GM18909 (cell line): ENCODE results near the gene GALNT2.

Experiments used
- ATAC-seq: cut with Tn5 transposase; IDR thresholded peaks from one replicate; pipeline ENCODE4 v1.9.1; 2021; ENCODE audit warnings: mild to moderate bottlenecking; ENCODE audit not compliant: unreplicated experiment, poor library complexity

Gene GALNT2

DNA sequence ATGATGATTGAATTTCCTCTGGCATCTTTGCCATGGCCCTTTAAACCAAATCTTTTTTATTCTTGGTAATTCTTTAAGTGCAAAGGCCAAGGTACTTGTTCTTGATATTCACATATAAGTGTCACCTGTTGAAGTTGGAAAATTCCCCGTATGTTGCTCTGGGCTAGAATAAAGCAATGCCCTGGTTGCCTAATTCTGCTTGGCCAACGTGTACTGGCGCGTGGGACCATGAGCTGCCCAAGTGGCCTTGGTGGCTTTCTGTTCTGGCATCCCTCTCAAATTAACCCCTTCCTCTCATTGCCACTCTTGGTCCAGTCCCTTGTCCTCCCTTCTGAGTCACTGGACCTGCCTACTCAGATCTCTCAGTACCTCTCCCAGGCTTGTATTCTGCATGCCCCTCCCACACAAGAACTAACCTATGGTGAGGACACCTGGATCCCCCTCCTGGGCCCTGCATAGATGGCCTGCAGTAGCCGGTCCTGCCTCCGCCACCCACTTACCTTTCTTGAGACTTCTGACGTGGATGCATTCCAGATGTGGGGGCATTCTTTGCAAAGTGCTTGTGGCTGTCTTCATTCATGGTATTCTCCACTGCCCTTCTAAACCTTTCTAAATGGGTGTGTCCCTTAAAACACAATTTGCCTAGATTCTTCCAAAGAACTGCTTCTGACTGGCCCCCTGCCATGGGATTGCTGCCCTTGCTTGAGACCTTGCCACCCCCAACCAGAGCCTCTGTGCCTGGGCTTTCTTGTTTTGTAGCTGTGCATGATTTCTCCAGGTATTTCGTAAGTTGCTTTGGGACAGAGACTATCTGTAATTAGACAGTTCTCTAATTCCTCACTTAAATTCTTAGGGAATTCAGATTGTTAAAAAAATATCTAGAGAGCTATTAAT lies 152.4 kb downstream of the GALNT2 start:
- no peak for ATAC-seq

DNA sequence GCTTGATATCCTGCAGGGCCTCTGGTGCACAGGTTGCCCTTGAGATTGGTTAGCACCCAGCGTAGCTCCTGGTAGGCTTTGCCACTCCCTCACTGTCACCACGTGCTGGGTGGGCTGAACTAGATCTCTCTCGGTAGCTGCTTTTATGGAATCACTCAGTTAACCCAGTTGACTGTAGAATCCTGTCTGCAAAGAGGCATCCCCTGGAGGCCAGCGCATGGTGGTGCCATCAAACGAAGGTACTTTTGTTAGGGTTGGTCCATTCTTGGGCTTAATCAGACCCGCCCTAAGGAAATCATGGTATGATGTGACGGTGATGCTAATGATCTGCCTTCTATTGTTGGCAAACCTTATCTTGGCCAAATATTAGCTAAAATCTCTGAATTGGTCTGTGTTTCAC lies 153.4 kb downstream of the GALNT2 start:
- no peak for ATAC-seq

DNA sequence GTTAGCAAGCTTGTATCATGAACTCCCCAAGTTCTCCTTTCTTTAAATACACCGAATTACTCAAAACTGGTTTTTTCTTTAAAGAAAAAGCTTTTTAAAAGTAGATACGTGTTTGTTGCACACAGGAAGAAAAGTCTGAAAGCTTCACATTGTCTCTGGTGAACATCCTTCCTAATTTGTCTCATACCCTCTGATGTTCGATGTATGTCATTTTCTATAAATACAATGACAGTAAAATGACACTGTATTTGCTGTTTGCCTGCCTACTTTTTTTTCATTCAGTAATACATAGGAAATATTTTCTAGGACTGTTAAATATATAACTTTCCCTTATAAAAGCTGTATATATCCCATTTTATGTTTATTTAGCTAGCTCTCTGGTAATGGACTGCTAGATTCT lies 153.9 kb downstream of the GALNT2 start:
- no peak for ATAC-seq

DNA sequence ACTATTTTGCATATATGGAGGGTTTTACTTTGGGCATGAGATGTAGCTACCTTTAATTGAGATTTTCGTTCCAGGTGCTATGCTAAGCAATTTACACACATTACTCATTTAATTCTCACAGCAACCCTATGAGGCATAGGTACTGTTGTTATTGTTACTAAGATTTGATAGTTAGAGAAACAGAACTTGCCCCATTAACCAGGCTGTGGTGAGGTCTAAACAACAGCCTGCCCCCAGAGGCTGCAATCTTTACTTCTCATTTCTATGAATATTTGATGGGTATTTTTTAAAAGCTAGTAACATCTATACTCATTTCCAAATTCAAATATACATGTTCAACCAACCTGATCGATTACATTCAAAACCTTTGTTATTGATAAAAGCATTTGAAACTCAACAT lies 155.6 kb downstream of the GALNT2 start:
- no peak for ATAC-seq

DNA sequence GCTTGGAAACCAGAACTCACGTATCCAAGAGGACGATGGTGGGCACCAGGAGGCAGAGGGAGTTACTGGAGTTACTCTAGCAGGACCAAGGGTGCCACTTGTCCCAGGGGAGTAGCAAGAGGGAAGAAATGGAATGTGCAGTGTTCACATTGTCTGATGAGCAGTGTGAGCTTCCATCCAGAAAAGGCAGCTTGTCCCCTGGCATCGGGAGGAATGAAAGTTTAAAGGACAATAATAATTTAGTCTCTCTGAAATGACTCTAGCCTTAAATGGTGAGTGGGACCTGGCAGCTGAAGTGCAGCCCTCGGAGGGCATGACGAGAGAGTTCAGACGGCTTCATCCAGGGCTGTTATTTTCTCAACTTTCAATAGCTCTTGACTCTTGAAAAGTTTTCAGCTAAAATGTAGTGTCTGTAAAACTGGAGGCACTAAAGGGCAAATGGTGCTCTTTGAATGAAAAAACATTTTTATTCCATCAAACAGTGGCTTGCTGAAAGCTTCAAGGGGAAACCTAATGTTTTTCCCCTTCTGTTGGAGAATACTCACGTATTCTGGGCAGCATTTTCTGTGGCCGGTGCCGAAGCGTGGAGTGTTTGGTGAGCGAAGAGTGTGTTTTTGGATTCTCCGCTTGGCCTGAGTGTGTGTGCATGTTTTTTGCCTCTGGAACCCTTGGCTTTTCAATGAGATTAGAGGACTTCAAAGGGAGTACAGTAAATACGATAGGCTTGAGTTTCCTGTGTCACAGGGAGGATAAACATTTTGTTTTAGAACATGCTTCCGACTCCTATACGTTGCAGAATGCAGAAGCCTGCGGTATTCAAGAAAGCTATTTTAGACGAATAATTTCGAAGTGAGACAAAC lies 157.3 kb downstream of the GALNT2 start:
- ATAC-seq: no peak

DNA sequence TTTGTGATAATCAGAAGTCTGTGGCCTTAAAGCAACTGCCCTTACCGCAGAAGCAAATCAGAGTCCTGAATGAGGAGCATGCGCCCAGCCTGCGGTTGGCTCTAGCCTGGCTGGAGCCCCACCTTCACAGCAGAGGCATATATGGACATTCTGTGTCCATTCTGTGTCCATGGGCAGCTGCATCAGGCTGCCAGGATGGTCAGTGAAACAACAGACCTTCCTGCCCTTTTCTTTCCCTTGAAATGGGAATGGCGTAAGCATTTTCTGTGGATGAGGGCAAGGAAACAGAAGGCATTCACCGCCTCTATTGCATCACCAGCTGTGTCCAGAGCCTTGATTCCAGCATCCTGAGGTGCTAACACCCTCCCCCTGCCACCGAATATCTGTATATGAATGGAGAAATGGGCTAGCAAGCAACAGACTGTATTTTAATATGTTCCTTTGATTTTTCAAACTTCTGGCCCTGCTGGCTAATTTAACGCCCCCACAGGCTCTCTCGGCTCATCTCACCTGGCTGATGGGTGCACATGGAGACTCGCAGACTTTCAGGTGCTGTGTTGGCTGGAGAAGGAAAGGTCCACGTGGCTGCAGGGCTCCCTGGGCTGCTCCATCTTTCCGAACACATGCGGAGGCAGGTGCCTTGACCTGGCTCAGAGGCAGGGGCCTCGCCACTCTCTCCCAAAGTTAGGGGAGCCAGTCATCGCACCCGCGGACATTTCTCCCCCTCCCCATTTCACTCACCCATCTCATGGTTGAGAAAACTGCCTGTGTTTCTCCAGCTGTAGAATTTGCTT lies 159.2 kb downstream of the GALNT2 start:
- no peak for ATAC-seq

DNA sequence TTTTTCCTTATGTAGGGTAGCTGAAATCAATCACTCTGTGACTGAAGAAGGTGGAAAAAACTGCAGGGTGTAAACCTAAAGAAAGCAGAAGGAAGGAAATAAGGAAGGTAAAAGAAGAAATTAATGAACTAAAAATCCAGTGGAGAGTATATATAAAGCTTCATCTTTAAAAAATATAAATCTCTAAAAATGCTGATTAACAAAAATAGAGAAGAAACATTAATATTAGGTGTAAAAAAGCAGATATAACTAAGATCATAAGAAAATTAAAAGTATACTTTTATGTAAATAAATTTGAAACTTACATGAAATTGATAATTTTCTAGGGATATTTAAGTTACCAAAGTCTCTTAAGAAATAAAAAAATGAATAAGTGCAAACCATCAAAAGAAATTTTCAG lies 159.8 kb downstream of the GALNT2 start:
- ATAC-seq: no peak

DNA sequence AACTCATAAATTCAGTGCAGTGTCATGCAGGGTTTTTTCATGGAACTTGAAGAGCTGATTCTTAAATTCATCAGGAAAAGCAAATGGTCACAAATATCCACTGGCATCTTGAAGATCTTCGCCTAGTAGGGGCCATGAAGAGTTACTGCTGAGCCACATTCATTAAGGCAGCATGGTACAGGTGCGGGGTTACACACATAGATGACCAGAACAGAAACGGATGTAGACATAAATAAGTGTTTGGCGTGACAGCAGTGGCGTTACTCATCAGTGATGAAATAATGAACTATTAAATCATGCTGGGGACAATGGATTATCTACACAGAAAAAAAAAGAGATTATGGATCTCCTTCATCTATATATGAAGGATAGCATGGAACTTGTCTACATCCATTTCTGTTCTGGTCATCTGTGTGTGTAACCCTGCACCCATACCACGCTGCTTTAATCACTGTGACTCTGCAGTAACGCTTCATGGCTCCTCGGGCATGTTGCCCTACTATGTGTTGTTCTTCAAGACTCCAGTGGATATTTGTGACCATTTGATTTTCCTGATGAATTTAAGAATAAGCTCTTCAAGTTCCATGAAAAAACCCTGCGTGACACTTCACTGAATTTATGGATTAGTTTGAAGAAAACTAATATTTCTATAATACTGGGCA lies 161.3 kb downstream of the GALNT2 start:
- no peak for ATAC-seq

DNA sequence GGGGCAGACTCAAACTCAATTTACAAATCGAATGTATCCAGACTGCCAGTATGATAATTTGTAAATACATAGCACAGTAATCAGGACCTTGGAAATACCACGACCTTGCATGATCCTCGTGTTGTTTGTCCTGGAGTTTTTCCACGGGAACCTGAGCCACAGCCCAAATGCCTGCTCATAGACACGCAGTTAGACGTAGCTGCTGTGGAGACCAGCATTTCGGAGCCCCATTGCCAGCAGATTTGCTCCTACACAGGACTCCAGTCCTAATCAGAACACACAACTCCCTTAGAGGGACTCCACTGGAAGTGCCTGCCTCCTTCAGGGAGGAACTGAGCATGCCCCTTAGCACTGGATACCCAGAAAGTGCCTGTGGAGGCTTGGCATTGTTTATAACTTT lies 163.2 kb downstream of the GALNT2 start:
- no peak for ATAC-seq

DNA sequence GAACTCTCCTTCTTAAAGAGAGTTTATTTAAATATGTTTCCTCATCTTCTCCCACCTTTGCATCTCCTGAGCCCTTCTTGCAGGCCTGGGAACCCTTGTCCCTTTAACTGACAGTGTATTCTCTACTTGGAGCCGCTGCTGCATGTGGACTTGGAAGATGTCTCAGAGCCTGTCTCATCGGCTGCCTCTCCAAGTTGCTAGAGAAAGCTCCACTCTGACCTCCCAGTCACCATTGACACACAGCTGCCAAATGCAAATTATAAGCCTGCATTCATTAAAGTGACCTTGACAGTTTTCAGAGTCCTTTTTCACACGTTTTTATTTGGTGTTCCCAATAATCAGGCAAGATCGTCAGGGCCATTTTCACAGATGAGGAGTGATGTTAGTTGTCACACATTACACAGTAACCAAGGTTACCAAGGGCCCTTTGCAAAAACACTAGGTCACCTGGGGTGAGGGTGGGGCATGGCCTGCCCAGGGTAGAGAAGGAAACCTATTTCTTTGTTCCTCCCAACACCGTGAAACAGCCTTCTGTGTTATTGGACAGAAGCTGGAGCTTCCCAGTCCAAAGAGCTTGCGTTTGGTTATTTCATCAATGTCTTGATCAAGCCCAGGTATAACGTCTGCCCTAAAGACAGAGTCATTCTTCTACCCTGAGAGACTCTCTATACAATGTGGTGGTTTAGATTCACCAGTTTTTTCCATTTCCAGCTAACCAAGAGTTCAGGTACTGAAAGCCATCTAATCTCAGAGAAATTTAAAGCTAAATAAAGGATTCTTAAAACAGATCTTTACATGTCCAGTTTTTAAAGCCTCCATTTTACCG lies 164.1 kb downstream of the GALNT2 start:
- no peak for ATAC-seq

DNA sequence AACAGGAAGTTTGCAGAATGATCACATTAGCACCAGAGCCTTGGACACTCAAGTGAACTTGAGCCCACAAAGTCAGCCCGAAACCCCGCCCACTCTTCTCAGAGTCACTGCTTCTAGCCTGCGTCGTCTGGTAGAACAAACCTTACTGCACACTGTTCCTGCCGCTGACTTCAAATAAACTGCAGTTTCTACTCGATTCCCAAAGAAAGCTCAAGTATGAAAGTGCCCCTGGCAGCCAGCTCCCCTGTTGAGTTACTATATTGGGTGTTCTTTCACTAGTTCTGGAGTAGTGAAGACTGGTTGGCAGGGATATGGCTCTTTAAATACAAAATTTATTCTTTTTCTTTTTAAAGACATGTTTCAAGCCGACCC lies 164.7 kb downstream of the GALNT2 start:
- no peak for ATAC-seq

DNA sequence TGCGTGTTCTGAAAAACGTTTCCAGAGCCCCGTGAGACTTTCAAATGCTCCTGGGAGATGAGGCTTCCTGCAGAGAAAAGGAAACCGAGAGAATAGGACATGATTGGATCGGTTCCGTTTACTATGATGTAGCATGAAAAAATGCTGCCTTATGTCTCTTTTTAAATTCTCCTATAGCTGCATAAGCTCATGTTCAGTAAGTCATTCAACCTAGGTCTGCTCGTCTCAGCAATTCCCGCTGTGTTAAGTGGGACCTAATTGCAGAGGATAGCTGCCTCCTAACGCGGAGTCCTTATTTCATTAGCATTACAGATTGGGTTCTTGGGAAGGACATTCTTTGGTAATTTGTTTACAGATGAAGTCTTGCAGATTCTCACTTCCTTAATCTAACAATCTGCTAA lies 165.3 kb downstream of the GALNT2 start:
- ATAC-seq: no peak

DNA sequence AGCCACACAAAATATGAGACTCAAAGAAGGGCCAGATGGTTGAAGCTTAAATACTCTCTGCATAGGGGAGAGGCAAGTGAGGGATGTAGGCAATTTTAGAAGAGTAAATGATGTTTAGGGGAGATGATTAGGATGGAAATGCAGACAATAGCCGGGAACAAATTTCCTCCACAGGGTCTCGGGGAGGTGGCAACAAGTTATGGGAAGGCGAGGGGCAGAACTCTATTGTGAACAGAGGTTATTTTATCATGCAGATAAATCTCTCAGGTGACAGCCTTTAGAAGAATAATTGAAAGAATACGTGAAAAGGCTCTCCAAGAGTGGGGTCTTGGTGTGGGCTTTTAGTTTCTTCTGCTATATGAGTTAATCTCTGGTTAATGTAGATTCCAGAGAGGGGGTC lies 166.7 kb downstream of the GALNT2 start:
- no peak for ATAC-seq

DNA sequence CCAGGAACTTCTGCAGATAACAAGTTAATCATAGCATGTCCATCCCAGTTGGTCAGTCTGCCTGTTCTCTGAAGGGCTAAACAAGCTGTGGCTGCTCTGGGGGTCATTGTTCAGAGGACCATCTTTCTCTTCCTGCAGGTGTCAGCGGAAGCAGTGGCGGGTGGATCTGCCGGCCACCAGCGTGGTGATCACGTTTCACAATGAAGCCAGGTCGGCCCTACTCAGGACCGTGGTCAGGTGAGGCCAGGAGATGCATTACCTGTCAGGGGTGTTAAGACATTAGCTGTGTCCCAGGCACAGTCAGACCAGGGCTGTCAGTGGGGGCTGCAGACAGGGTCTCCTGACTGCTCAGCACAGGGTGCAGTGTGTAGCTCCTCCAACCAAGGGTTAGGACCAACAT lies 168.8 kb downstream of the GALNT2 start:
- no peak for ATAC-seq

DNA sequence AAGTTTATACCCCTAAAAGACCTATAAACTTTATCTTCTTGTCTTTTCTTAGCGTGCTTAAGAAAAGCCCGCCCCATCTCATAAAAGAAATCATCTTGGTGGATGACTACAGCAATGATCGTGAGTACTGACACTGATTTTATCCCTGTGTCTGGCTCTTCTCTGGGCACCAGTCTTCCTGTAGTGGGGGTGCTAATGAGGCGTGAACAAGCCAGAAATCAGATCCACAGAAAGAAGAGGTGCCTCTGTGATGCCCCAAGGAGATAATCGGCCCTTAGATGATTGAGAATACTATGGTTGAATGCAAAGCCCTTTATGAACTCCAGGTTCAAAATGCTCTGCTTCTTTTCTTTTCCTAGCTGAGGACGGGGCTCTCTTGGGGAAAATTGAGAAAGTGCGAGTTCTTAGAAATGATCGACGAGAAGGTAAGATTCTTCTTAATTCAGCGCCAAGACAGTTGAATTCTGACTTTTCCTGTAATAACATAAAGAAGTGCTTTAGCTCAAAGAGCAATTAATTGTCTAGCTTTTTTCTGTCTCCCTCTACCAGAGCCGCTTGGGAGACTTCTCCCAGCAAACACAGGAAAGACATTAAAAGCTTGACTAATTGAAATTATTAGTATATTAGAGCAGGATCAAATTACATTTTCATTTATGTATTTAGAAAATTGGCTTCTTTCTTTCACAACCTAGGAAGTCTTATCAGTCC lies 169.4 kb downstream of the GALNT2 start:
- ATAC-seq: no peak

DNA sequence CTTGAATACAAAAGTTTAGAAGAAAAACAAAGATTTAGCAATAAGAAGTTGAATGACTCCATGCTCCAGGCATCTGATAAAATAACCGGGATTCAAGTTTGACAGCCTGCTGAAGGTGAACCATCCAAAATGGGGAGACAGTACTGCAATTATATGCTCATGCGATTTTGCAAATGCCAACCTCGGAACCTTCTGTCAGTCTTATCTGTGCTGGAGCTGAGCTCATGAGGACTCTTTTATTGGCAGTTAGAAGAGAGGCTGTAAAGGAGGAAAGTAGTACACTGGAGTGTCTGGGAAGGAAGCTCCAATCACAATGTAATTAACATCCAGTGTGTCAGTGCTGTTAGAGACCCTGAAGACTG lies 170.0 kb downstream of the GALNT2 start:
- ATAC-seq: no peak

DNA sequence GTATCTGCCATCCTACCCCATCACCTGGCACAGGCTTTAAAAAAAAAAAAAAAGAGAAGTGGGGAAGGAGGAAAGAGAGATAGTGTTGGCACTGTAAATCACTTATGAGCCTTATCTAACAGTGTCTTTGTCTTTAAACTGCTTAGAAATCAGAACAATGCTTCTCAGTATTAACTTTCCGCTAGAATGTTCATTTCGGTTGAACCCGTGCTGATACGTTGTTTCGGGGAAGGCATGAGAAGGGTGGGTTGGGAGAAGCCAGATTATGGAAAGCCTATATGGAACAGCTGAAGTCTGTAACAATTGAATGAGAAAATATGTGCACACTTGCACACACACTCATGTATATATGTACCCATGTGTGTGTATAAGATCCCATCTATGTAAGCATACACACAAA lies 170.8 kb downstream of the GALNT2 start:
- no peak for ATAC-seq

DNA sequence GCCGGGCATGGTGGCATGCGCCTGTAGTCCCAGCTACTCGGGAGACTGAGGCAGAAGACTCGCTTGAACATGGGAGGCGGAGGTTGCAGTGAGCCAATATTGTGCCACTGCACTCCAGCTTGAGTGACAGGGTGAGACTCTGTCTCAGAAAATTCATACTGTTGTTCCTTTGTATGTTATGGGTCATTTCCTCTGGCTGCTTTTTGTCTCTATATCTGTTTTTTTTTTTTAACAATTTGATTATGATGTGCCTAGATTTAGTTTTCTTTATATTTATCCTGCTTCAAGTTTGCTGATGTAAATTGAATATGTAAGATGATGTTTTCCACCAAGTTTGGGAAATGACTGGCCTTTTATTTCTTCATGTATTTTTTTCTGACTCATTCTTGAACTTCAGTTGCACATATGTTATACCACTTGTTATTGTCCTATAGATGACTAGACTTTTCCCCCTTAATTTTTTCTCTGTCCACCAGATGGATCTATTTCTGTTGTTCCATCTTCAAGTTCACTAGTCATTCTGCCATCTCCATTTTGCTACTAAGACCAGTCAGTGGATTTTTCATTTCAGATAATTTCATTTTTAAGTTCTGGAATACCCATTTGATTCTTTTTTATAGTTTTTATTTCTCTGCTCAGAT lies 173.5 kb downstream of the GALNT2 start:
- no peak for ATAC-seq
